NT2/D1 (cell line): Measurements from ENCODE around the gene TUBGCP2.

Experiments used
- DNase-seq: peaks from one replicate; pipeline ENCODE4 v3.0.0-alpha.2; 2011; ENCODE audit warnings: low read depth, low spot score
- H3K27me3 ChIP-seq: 2 replicates; pipeline ENCODE4 v1.6.0; 2011; ENCODE audit warnings: mild to moderate bottlenecking; ENCODE audit not compliant: insufficient read length, insufficient read depth
- H3K36me3 ChIP-seq: 2 replicates; pipeline ENCODE4 v1.6.1; 2011; ENCODE audit warnings: mild to moderate bottlenecking, low read length, mixed read lengths; ENCODE audit not compliant: insufficient read depth, insufficient read length
- H3K4me1 ChIP-seq: 2 replicates; pipeline ENCODE4 v1.5.1; 2011; ENCODE audit not compliant: insufficient read depth, insufficient read length
- H3K4me3 ChIP-seq: 2 replicates; pipeline ENCODE4 v1.5.1; 2011; ENCODE audit warnings: low read depth; ENCODE audit not compliant: insufficient read length
- H3K9ac ChIP-seq: 2 replicates; pipeline ENCODE4 v1.6.0; 2011; ENCODE audit warnings: low read depth; ENCODE audit not compliant: insufficient read length
- H3K9me3 ChIP-seq: 2 replicates; pipeline ENCODE4 v1.5.1; 2011; ENCODE audit warnings: mild to moderate bottlenecking, low read length; ENCODE audit not compliant: insufficient read depth
- SUZ12 ChIP-seq: IDR thresholded peaks from 2 replicates; pipeline ENCODE4 v1.6.1; 2011; ENCODE audit not compliant: insufficient read length, insufficient read depth; ENCODE audit errors: extremely low read depth
- YY1 ChIP-seq: IDR thresholded peaks from 2 replicates; pipeline ENCODE4 v1.6.1; 2011; ENCODE audit not compliant: insufficient read length, insufficient read depth
- ZNF274 ChIP-seq: IDR thresholded peaks from 2 replicates; pipeline ENCODE4 v1.6.1; 2011; ENCODE audit warnings: mild to moderate bottlenecking, low read depth, low read length

The TUBGCP2 gene

DNA sequence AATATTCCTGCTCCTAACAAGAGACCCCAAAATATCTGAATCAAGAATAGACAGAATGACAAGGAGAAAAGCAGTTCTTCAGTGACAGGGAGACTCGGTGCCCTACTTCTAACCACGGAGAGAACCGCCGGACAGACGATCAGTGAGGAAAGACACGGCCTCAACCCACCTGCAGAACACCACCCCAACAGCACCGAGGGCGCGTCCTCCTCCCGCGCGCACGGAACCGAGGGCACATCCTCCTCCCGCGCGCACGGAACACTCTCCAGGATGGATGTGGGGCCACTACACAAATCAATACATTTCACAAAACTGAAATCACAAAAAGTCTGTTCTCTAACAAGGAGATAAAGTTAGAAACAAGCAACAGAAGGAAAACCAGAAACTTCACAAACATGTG is 22.3 kb downstream of the TUBGCP2 start:
- Histone ChIP-seq H3K27me3 (no peaks in the 10 kb centered on the region), H3K9me3 (no peaks in the 10 kb centered on the region), H3K9ac (no peak overlapping the region), H3K36me3 (peaks cover 81% of the 10 kb centered on the region), H3K4me3 (no peak overlapping the region), H3K4me1 (no peaks in the 10 kb centered on the region)
- DNase-seq, result no peak
- TF ChIP-seq SUZ12 (no peak), ZNF274 (no peak), YY1 (no peak)

DNA sequence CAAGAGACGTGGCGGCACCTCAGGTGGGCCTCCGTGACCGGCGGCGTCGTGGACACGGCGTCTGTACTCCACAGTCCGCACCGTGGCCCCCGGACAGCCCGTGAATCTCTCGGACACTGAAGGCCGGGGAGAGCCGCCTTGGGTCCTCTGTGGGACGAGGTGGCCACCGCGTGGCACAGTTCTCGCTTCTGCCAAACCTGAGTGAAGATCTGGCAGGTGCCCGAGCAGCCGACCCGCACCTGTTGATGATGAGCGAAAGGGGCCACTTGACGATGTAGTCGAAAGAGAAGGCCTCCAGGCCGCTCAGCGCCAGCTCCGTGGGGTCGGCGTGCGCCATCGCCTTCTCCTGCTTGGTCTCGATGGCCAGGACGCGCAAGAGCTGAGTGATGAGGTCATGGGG is 23.5 kb downstream of the TUBGCP2 start:
- Histone ChIP-seq H3K4me1 (no peaks in the 10 kb centered on the region), H3K27me3 (no peaks in the 10 kb centered on the region), H3K9ac (no peak overlapping the region), H3K36me3 (peaks cover 82% of the 10 kb centered on the region), H3K9me3 (no peaks in the 10 kb centered on the region), H3K4me3 (no peak overlapping the region)
- TF ChIP-seq SUZ12, result no peak
- no peak for TF ChIP-seq YY1
- TF ChIP-seq ZNF274, result no peak
- no peak for DNase-seq

- Histone ChIP-seq H3K4me1 (peaks cover 3% of the 10 kb centered on the region), H3K36me3 (peaks cover 84% of the 10 kb centered on the region), H3K4me3 (no peak overlapping the region), H3K27me3 (no peaks in the 10 kb centered on the region), H3K9ac (no peak overlapping the region), H3K9me3 (no peaks in the 10 kb centered on the region)
- DNase-seq, result no peak
- TF ChIP-seq ZNF274, result no peak
- TF ChIP-seq SUZ12, result no peak
- TF ChIP-seq YY1, result no peak
Observed at GRCh38 chr10:133283931-133284330, 24.7 kb downstream of the TUBGCP2 start.

- no peak for DNase-seq
- H3K4me3 ChIP-seq, result no peak overlapping the region
- peaks cover 74% of the 10 kb centered on the region for H3K36me3 ChIP-seq
- TF ChIP-seq SUZ12 (no peak), ZNF274 (no peak), YY1 (no peak)
- H3K9ac ChIP-seq, result no peak overlapping the region
- H3K4me1 ChIP-seq, result peaks cover 5% of the 10 kb centered on the region
- no peaks in the 10 kb centered on the region for H3K9me3 ChIP-seq
- no peaks in the 10 kb centered on the region for H3K27me3 ChIP-seq
Observed at GRCh38 chr10:133282846-133283390, 25.8 kb downstream of the TUBGCP2 start.

GRCh38 chr10:133281628-133282372 is 26.9 kb downstream of the TUBGCP2 start:
- peaks cover 10% of the 10 kb centered on the region for H3K4me1 ChIP-seq
- H3K9me3 ChIP-seq, result no peaks in the 10 kb centered on the region
- no peak for DNase-seq
- H3K27me3 ChIP-seq, result no peaks in the 10 kb centered on the region
- no peak overlapping the region for H3K9ac ChIP-seq
- no peak for TF ChIP-seq YY1
- TF ChIP-seq SUZ12, result no peak
- no peak for TF ChIP-seq ZNF274
- H3K36me3 ChIP-seq, result peaks cover 66% of the 10 kb centered on the region
- no peak overlapping the region for H3K4me3 ChIP-seq

DNA sequence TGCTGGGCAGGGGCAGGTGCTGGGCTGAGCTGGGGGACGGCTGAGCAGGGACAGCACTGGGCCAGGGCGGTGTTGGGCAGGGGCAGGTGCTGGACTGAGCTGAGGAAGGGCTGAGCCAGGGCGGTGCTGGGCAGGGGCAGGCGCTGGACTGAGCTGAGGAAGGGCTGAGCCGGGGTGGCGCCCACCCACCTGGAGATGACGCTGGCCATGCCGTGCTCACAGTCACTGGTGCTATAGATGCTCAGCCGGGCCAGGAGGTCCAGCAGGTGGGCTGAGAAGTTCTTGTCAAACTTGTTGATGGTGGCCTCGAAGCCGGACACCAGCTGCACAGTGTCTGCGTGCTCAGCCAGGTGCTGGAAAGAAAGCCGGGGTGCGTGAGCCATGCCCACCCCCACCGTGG is 27.6 kb downstream of the TUBGCP2 start:
- TF ChIP-seq YY1, result no peak
- no peak for TF ChIP-seq ZNF274
- no peak for TF ChIP-seq SUZ12
- Histone ChIP-seq H3K4me1 (peaks cover 10% of the 10 kb centered on the region), H3K9me3 (no peaks in the 10 kb centered on the region), H3K9ac (no peak overlapping the region), H3K36me3 (peaks cover 60% of the 10 kb centered on the region), H3K27me3 (peaks cover 4% of the 10 kb centered on the region), H3K4me3 (no peak overlapping the region)
- no peak for DNase-seq

GRCh38 chr10:133280391-133281059 is 28.1 kb downstream of the TUBGCP2 start:
- H3K36me3 ChIP-seq, result peaks cover 56% of the 10 kb centered on the region
- no peak overlapping the region for H3K9ac ChIP-seq
- H3K9me3 ChIP-seq, result no peaks in the 10 kb centered on the region

More at GRCh38 chr10:133280391-133281059, 28.1 kb downstream of the TUBGCP2 start:
- TF ChIP-seq YY1 (no peak), SUZ12 (no peak), ZNF274 (no peak)
- Histone ChIP-seq H3K27me3 (peaks cover 5% of the 10 kb centered on the region), H3K4me3 (no peak overlapping the region), H3K4me1 (peaks cover 15% of the 10 kb centered on the region)
- DNase-seq, result no peak
